HG03439 (cell line): ENCODE results near the gene NEURL3.
"Not testable (repeated sequence)": the region's sequence is repeated elsewhere in the genome, so short reads cannot be mapped to it uniquely, and the experiment has no call there.

Experiments used
- ATAC-seq: cut with Tn5 transposase; IDR thresholded peaks from one replicate; pipeline ENCODE4 v1.9.1; 2021; ENCODE audit warnings: mild to moderate bottlenecking, moderate library complexity; ENCODE audit not compliant: unreplicated experiment

The NEURL3 gene

GRCh38 chr2:96486696-96487095 is 18.5 kb downstream of the NEURL3 start:
- ATAC-seq = no peak

DNA sequence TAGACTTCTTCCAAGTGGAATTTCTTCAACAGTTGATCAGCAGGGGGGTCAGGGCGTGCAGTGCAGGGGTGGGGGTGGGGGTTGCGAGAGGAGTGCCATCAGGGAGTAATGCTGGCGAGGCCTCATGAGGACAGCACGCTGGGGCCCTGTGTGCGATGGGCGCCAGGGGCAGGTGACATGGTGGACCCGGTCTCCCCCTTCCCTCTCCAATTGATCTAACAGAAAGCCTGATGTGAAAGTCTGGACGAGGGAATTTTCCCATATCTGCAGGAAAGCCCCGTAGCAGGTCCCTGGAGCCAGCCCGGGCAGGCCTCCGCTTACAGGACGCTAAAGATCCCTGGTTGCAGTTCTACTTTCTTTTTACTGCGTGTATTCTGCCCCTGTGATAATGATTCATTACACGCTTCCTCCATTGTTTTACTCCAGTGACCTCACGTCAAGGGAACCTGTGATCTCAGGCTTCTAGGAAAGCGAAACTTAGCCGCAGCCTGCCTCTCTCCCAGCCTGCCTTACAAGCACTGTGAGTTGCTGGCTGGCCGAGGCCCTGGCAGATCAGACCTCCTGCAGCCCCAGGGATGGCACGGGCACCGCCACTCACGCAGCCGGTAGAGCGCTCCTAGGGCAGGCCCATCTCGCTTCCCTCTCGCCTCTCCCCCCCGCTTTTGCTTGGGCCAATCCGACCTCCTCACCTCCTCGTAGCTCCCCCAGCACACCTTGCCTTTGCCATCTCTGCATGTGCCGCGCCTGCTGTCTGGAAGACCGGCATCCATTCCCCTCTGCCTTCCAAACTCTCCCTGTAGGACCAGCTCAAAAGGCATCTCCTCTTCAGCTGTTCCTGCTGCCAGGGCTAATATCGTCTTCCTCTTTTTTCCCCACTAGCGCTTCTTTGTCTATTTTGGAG is 19.2 kb downstream of the NEURL3 start:
- peak; percentile 86 for ATAC-seq

GRCh38 chr2:96485350-96485749 is 19.8 kb downstream of the NEURL3 start:
- ATAC-seq = no peak

GRCh38 chr2:96484091-96484490 is 21.1 kb downstream of the NEURL3 start:
- no peak for ATAC-seq

DNA sequence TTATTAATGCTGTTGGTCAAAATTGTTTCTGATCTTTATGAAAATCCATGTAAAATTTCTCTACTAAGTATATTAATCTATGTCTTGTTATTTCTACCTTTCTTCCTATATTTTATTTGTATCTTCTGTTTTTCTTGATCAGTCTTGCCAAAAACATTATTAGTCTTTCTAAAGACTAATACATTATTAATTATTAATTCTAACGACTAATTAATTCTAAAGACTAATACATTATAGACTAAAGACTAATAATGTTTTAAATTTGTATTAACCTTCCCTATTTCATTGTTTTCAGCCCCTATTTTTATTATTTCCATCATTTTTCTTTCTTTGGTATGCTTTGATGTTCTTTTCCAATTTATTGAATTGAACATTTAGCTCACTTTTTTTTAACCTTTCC is 27.7 kb downstream of the NEURL3 start:
- ATAC-seq = no peak

DNA sequence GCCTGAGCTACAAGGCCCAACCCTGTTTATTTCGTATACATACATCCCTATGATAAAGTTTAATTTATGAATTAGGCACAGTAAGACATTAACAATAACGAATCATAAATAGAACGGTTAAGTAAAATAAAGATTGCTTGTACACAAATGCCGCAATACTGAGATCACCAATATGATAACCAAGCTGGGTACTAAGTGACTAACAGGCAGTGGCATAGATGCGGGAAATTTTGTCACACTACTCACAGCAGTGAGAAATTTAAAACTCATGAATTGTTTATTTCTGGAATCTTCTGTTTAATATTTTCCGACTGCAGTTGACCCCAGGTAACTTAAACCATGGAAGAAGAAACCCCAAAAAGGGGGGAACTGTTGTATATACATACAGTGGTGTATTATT is 33.4 kb downstream of the NEURL3 start:
- no peak for ATAC-seq

DNA sequence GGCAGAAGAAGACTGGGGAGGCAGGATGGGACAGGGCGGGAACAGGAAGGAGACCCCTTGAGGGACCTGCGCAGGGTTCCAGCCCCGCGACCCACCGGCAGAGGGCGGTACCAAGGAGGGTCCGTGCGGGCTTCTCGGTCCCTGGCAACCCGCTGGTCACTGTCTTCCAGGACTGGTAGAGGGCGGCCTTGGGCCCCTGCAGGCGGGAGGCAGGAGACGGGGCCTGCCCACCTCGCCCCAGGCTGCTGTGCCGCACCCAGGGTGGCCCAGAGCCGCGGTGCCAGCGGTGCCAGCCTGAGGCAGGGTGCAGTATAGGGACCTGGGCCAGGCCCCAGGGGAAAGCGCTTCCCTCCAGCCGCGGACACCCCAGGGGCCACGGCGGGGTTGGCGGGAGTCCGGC is 34.5 kb downstream of the NEURL3 start:
- ATAC-seq = no peak

- no peak for ATAC-seq
Observed at GRCh38 chr2:96470109-96470508, 35.0 kb downstream of the NEURL3 start.

- ATAC-seq = no peak
Observed at GRCh38 chr2:96468904-96469303, 36.3 kb downstream of the NEURL3 start.

DNA sequence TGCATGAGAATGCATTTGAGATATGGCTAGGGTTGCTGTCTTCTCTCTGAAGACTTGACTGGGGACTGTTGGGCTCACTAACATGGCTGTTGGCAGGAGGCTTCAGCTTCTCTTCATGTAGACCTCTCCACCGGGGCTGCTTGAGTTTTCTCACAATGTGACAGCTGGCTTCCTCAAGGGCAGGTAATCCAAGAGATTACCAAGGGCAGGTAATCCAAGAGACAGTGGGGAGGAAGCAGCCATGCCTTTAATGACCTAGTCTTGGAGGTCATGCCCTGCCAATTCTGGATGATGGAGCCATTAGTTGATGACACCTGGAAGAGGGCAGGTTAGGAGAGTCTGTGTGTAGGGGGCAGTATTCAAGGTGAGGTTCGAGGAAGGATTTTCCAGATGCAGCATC is 40.5 kb downstream of the NEURL3 start:
- ATAC-seq = no peak

GRCh38 chr2:96464061-96464460 is 41.1 kb downstream of the NEURL3 start:
- ATAC-seq = no peak

DNA sequence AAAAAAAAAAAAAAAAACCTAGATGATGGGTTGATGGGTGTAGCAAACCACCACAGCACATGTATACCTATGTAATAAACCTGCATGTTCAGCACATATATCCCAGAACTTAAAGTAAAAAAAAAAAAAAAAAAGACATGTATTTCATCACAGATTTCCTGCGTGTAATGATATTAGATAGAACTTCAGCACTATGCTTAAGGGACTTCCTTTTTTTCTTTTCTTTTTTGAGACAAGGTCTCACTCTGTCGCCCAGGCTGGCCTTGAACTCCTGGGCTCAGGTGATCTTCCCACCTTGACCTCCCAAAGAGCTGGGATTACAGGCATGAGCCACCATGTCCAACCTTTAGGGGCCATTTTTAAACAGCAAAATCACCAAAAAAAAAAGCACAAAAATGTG is 42.0 kb downstream of the NEURL3 start:
- no peak for ATAC-seq

- ATAC-seq = not testable (repeated sequence)
Observed at GRCh38 chr2:96461616-96462015, 43.5 kb downstream of the NEURL3 start.

DNA sequence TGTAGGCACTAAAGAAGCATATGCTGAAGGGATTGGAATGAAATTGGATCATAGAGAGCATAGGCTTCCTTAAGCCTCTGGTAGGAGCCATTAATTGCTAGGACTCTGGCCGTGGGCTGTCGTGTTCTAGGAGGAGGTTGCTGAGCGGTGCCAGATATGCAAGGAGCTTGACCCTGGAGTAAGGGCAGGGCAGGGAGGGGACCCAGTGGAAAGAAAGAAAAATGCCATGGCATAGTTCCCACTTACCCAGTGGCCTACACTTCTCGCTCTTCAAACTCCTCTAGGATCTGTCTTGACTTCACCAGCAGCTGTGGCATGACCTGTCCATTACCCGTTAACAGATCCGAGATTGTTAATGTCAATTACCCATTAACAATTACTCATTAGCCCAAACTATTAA is 53.1 kb downstream of the NEURL3 start:
- ATAC-seq = no peak

GRCh38 chr2:96449637-96450036 is 55.5 kb downstream of the NEURL3 start:
- no peak for ATAC-seq

GRCh38 chr2:96449174-96449573 is 56.0 kb downstream of the NEURL3 start:
- ATAC-seq = no peak

DNA sequence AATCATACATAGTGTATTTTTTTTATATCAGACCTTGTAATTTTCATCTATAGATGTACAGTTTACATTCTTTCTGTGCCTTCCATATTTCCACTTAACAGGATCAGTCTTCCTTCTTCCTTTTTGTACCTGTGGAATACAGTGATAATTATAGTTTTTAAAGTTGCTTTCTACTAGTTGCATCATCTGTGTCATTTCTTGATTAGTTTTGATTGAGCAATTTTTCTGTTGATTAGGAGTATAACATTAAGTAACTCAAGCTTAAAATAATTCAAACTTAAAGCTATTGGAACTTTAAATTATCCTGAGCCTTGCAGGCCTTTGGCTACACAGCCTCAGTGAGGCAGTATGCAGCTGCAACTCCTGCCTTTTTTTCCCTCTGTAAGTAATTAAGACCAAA is 57.4 kb downstream of the NEURL3 start:
- ATAC-seq = no peak
